ENCODE results near the gene SGO1.

DNA sequence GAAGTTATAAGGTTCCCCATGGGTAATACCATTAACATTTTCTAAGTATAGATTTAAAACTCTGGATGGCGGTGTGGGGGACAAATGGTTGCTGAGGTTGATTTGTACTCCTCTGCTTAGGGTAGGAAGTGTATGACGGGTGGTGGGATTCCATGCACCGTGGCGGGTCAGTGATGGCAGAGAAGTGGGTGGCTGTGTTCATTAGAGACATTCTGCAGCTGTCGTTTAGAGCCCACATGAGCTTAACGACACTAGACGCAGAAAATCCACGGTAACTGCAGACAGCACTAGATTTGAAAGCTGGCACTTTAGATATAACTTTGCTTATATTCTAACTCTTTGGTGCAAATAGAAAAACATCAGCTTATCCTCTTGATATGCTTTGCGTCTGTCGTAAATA is 37.5 kb downstream of the SGO1 start:
- TF ChIP-seq, protein P1, sequence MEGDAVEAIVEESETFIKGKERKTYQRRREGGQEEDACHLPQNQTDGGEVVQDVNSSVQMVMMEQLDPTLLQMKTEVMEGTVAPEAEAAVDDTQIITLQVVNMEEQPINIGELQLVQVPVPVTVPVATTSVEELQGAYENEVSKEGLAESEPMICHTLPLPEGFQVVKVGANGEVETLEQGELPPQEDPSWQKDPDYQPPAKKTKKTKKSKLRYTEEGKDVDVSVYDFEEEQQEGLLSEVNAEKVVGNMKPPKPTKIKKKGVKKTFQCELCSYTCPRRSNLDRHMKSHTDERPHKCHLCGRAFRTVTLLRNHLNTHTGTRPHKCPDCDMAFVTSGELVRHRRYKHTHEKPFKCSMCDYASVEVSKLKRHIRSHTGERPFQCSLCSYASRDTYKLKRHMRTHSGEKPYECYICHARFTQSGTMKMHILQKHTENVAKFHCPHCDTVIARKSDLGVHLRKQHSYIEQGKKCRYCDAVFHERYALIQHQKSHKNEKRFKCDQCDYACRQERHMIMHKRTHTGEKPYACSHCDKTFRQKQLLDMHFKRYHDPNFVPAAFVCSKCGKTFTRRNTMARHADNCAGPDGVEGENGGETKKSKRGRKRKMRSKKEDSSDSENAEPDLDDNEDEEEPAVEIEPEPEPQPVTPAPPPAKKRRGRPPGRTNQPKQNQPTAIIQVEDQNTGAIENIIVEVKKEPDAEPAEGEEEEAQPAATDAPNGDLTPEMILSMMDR (IDR thresholded peaks at IDR 0.05; ENCODE audit: low read length) = no peak
- no peak for TF ChIP-seq EZH2 (optimal IDR thresholded peaks at IDR 0.05; ENCODE audit: low read depth, low read length)
